ENCODE measurements around the gene EMILIN3. TPM values are rescaled to one million over a fixed set of nuclear protein-coding genes. Genes with fewer than 3 reads are reported as not detected.
"Not testable (repeated sequence)": the region's sequence is repeated elsewhere in the genome, so short reads cannot be mapped to it uniquely, and the experiment has no call there.

Gene EMILIN3
- polyA plus RNA-seq, 6 donors from 2014 or later, result not detected

- peak overlapping the region in 1 of 6 donors; percentile 28 for H3K27ac Mint-ChIP-seq
- DNase-seq, result no peak
- H3K9me3 Mint-ChIP-seq, result no peaks in the 10 kb centered on the region
Observed at GRCh38 chr20:41330343-41330720, 36.3 kb downstream of the EMILIN3 start.

GRCh38 chr20:41329435-41330342 is 36.9 kb downstream of the EMILIN3 start:
- ATAC-seq (ENCODE audit: low read depth in 2 of 2), result peak; percentile 99 to 100
- Mint-ChIP-seq H3K27me3 (peaks cover 0 to 26% (median 21%) of the 10 kb centered on the region in 3 donors), H3K4me3 (peak overlapping the region in 6 of 8 donors; percentile 5 to 77 (median 39)), H3K36me3 (no peaks in the 10 kb centered on the region), H3K27ac (peak overlapping the region in 2 of 6 donors; percentile 49 to 63), H3K4me1 (peaks cover 12 to 19% (median 14%) of the 10 kb centered on the region in 3 donors), H3K9me3 (no peaks in the 10 kb centered on the region)
- DNase-seq, result peak; percentile 22

More at GRCh38 chr20:41330343-41330720, 36.3 kb downstream of the EMILIN3 start:
- no peak for ATAC-seq (ENCODE audit: low read depth in 2 of 2)
- H3K27me3 Mint-ChIP-seq, result peaks cover 5 to 33% (median 26%) of the 10 kb centered on the region in 3 donors
- peaks cover 12 to 19% (median 14%) of the 10 kb centered on the region in 3 donors for H3K4me1 Mint-ChIP-seq
- no peaks in the 10 kb centered on the region for H3K36me3 Mint-ChIP-seq
- H3K4me3 Mint-ChIP-seq, result no peak overlapping the region

GRCh38 chr20:41327178-41327577 is 39.4 kb downstream of the EMILIN3 start:
- ATAC-seq (ENCODE audit: low read depth in 2 of 2) (no peak), DNase-seq (no peak)
- H3K4me1 Mint-ChIP-seq, result peaks cover 12 to 19% (median 14%) of the 10 kb centered on the region in 3 donors
- no peaks in the 10 kb centered on the region for H3K9me3 Mint-ChIP-seq
- no peak overlapping the region for H3K4me3 Mint-ChIP-seq
- H3K36me3 Mint-ChIP-seq, result no peaks in the 10 kb centered on the region
- peaks cover 0 to 10% (median 8%) of the 10 kb centered on the region in 3 donors for H3K27me3 Mint-ChIP-seq
- H3K27ac Mint-ChIP-seq, result no peak overlapping the region

GRCh38 chr20:41320976-41321375 is 45.6 kb downstream of the EMILIN3 start:
- H3K27ac Mint-ChIP-seq, result no peak overlapping the region
- H3K9me3 Mint-ChIP-seq, result no peaks in the 10 kb centered on the region
- ATAC-seq (ENCODE audit: low read depth in 2 of 2) (no peak), DNase-seq (no peak)
- H3K4me3 Mint-ChIP-seq, result peak overlapping the region in 2 of 8 donors; percentile 15 to 50
- no peaks in the 10 kb centered on the region for H3K36me3 Mint-ChIP-seq
- H3K27me3 Mint-ChIP-seq, result no peaks in the 10 kb centered on the region
- peaks cover 9 to 13% (median 10%) of the 10 kb centered on the region in 3 donors for H3K4me1 Mint-ChIP-seq

- H3K4me3 Mint-ChIP-seq, result peak overlapping the region in 1 of 8 donors; percentile 50
- H3K27me3 Mint-ChIP-seq, result no peaks in the 10 kb centered on the region
- H3K4me1 Mint-ChIP-seq, result peaks cover 10 to 15% (median 10%) of the 10 kb centered on the region in 3 donors
- H3K36me3 Mint-ChIP-seq, result no peaks in the 10 kb centered on the region
- H3K9me3 Mint-ChIP-seq, result no peaks in the 10 kb centered on the region
- ATAC-seq (ENCODE audit: low read depth in 2 of 2), result no peak
- no peak for DNase-seq
- no peak overlapping the region for H3K27ac Mint-ChIP-seq
Observed at GRCh38 chr20:41320441-41320840, 46.2 kb downstream of the EMILIN3 start.

- ATAC-seq (ENCODE audit: low read depth in 2 of 2) (no peak), DNase-seq (no peak)
- Mint-ChIP-seq H3K27ac (peak overlapping the region in 2 of 6 donors; percentile 23 to 87), H3K9me3 (no peaks in the 10 kb centered on the region), H3K4me1 (peaks cover 10 to 15% (median 10%) of the 10 kb centered on the region in 3 donors), H3K36me3 (no peaks in the 10 kb centered on the region), H3K27me3 (no peaks in the 10 kb centered on the region), H3K4me3 (peak overlapping the region; percentile 20 to 91 (median 80))
Observed at GRCh38 chr20:41318271-41318649, 48.4 kb downstream of the EMILIN3 start.

GRCh38 chr20:41317546-41318270 is 48.9 kb downstream of the EMILIN3 start, which contains the start of gene ZHX3:
Gene ZHX3 (minus strand): TSS chr20:41317731. CDS start chr20:41204916, 112,815 bp downstream.
- Mint-ChIP-seq H3K4me1 (peaks cover 10 to 15% (median 10%) of the 10 kb centered on the region in 3 donors), H3K36me3 (no peaks in the 10 kb centered on the region), H3K27ac (peak within 1 kb of the TSS; percentile 54 to 96 (median 86)), H3K27me3 (no peaks in the 10 kb centered on the region), H3K4me3 (peak within 1 kb of the TSS; percentile 82 to 96 (median 90)), H3K9me3 (no peaks in the 10 kb centered on the region)
- DNase-seq, result peak; percentile 99
- ATAC-seq (ENCODE audit: low read depth in 2 of 2), result peak; percentile 97

- peaks cover 10 to 15% (median 10%) of the 10 kb centered on the region in 3 donors for H3K4me1 Mint-ChIP-seq
- H3K27ac Mint-ChIP-seq, result peak overlapping the region; percentile 54 to 96 (median 86)
- peak overlapping the region; percentile 82 to 96 (median 90) for H3K4me3 Mint-ChIP-seq
- H3K27me3 Mint-ChIP-seq, result no peaks in the 10 kb centered on the region
- no peaks in the 10 kb centered on the region for H3K36me3 Mint-ChIP-seq
- H3K9me3 Mint-ChIP-seq, result no peaks in the 10 kb centered on the region
- ATAC-seq (ENCODE audit: low read depth in 2 of 2), result peak; percentile 52 to 54
- DNase-seq, result peak; percentile 59
Observed at GRCh38 chr20:41316602-41317545, 49.7 kb downstream of the EMILIN3 start.

- DNase-seq (no peak), ATAC-seq (ENCODE audit: low read depth in 2 of 2) (no peak)
- Mint-ChIP-seq H3K4me3 (peak overlapping the region; percentile 82 to 96 (median 90)), H3K9me3 (peaks cover 0 to 1% (median 0%) of the 10 kb centered on the region in 7 donors), H3K4me1 (peaks cover 10 to 18% (median 10%) of the 10 kb centered on the region in 3 donors), H3K27me3 (no peaks in the 10 kb centered on the region), H3K27ac (peak overlapping the region in 3 of 6 donors; percentile 3 to 77 (median 38)), H3K36me3 (no peaks in the 10 kb centered on the region)
Observed at GRCh38 chr20:41316051-41316450, 50.6 kb downstream of the EMILIN3 start.

- Mint-ChIP-seq H3K4me3 (peak overlapping the region in 1 of 8 donors; percentile 88), H3K9me3 (peaks cover 0 to 1% (median 0%) of the 10 kb centered on the region in 7 donors), H3K4me1 (peaks cover 19 to 26% (median 20%) of the 10 kb centered on the region in 3 donors), H3K36me3 (peaks cover 0 to 8% of the 10 kb centered on the region in 2 donors), H3K27me3 (no peaks in the 10 kb centered on the region), H3K27ac (no peak overlapping the region)
- DNase-seq (no peak), ATAC-seq (ENCODE audit: low read depth in 2 of 2) (no peak)
Observed at GRCh38 chr20:41314386-41314785, 52.2 kb downstream of the EMILIN3 start.

- not testable (repeated sequence) for H3K36me3 Mint-ChIP-seq; DNase-seq; ATAC-seq (ENCODE audit: low read depth in 2 of 2); H3K9me3 Mint-ChIP-seq; H3K4me3 Mint-ChIP-seq; H3K27me3 Mint-ChIP-seq
- peaks cover 27 to 39% (median 29%) of the 10 kb centered on the region in 3 donors for H3K4me1 Mint-ChIP-seq
- peak overlapping the region in 1 of 6 donors; percentile 19 for H3K27ac Mint-ChIP-seq
Observed at GRCh38 chr20:41312009-41312408, 54.6 kb downstream of the EMILIN3 start.
